Neural cell (in vitro differentiated cells): ENCODE results near the gene HOXC9. TPM values are rescaled to one million over a fixed set of nuclear protein-coding genes. Genes with fewer than 3 reads are reported as not detected.

Experiments
- H2AFZ ChIP-seq: fragments of 200-600, 300-800 bp; sonication (generic), shearing (Covaris generic); 2 replicates; pipeline ENCODE4 v1.6.0; 2014; ENCODE audit warnings: low read depth, mild to moderate bottlenecking, antibody characterized with exemption, low read length, moderate library complexity
- H3F3A ChIP-seq: fragments of 200-600 bp; shearing (Covaris generic); 2 replicates; pipeline ENCODE4 v1.6.1; 2016; ENCODE audit warnings: mild to moderate bottlenecking, moderate library complexity, mixed read lengths, antibody characterized with exemption, low read length; ENCODE audit not compliant: insufficient read depth, poor library complexity, severe bottlenecking
- H3K27ac ChIP-seq: fragments of 200-600, 300-800 bp; sonication (generic), shearing (Covaris generic); 2 replicates; pipeline ENCODE4 v1.5.1; 2014; ENCODE audit warnings: mild to moderate bottlenecking, low read length, moderate library complexity
- H3K27me3 ChIP-seq: fragments of 300-800, 200-600 bp; sonication (generic), shearing (Covaris generic); 2 replicates; pipeline ENCODE4 v1.6.0; 2014; ENCODE audit warnings: mild to moderate bottlenecking, low read depth, low read length, moderate library complexity; ENCODE audit not compliant: insufficient read depth
- H3K36me3 ChIP-seq: fragments of 300-800, 200-600 bp; sonication (generic), shearing (Covaris generic); 2 replicates; pipeline ENCODE4 v1.5.1; 2014; ENCODE audit warnings: mild to moderate bottlenecking, antibody characterized with exemption, low read length, moderate library complexity; ENCODE audit not compliant: insufficient read depth
- H3K4me2 ChIP-seq: fragments of 300-800, 200-600 bp; sonication (generic), shearing (Covaris generic); 2 replicates; pipeline ENCODE4 v1.6.0; 2014; ENCODE audit warnings: mild to moderate bottlenecking, low read length
- H3K4me3 ChIP-seq: fragments of 300-800, 200-600 bp; sonication (generic), shearing (Covaris generic); 2 replicates; pipeline ENCODE4 v1.5.1; 2014; ENCODE audit warnings: mild to moderate bottlenecking, low read length, moderate library complexity
- H3K79me2 ChIP-seq: fragments of 200-600 bp; shearing (Covaris generic); replicated peaks from 2 replicates; pipeline ENCODE4 v1.6.0; 2014; ENCODE audit warnings: mild to moderate bottlenecking, low read length, moderate library complexity; ENCODE audit not compliant: insufficient read depth
- H3K9ac ChIP-seq: fragments of 300-800, 200-600 bp; sonication (generic), shearing (Covaris generic); 2 replicates; pipeline ENCODE4 v1.6.1; 2016; ENCODE audit warnings: mild to moderate bottlenecking, low read length, mixed read lengths
- H3K9me2 ChIP-seq: fragments of 200-600 bp; shearing (Covaris generic); 2 replicates; pipeline ENCODE4 v1.6.1; 2016; ENCODE audit warnings: mild to moderate bottlenecking, low read length, mixed read lengths; ENCODE audit not compliant: insufficient read depth
- H3K9me3 ChIP-seq: fragments of 200-600, 300-800 bp; sonication (generic), shearing (Covaris generic); 2 replicates; pipeline ENCODE4 v1.6.1; 2016; ENCODE audit warnings: mild to moderate bottlenecking, mixed run types, low read length, moderate library complexity, mixed read lengths
- H4K20me1 ChIP-seq: fragments of 200-600 bp; shearing (Covaris generic); 2 replicates; pipeline ENCODE4 v1.6.1; 2016; ENCODE audit warnings: mild to moderate bottlenecking, mixed run types; ENCODE audit not compliant: insufficient read depth
- CTCF ChIP-seq: fragments of 450-650 bp; IDR thresholded peaks from 2 replicates; pipeline ENCODE4 v1.5.1; 2014; ENCODE audit warnings: antibody characterized with exemption, mild to moderate bottlenecking, moderate library complexity; ENCODE audit not compliant: poor library complexity, severe bottlenecking
- EP300 ChIP-seq: fragments of 450-650 bp; conservative IDR thresholded peaks from 2 replicates; pipeline ENCODE4 v1.6.1; 2014; ENCODE audit warnings: antibody characterized with exemption, mild to moderate bottlenecking, moderate library complexity; ENCODE audit not compliant: poor library complexity, severe bottlenecking
- EZH2 ChIP-seq: fragments of 200-600, 300-800 bp; shearing (Covaris generic), sonication (generic); IDR thresholded peaks from 2 replicates; pipeline ENCODE4 v1.6.1; 2014; ENCODE audit warnings: antibody characterized with exemption, low read length, borderline replicate concordance, mild to moderate bottlenecking; ENCODE audit not compliant: insufficient read depth, poor library complexity, severe bottlenecking
- MXI1 ChIP-seq: fragments of 450-650 bp; conservative IDR thresholded peaks from 2 replicates; pipeline ENCODE4 v1.6.1; 2014; ENCODE audit warnings: antibody characterized with exemption, mild to moderate bottlenecking; ENCODE audit not compliant: poor library complexity, severe bottlenecking
- POLR2AphosphoS5 ChIP-seq: IDR thresholded peaks from 2 replicates; pipeline ENCODE4 v1.6.1; 2012
- RAD21 ChIP-seq: fragments of 450-650 bp; conservative IDR thresholded peaks from 2 replicates; pipeline ENCODE4 v1.6.1; 2014; ENCODE audit warnings: antibody characterized with exemption, mild to moderate bottlenecking, moderate library complexity
- SMC3 ChIP-seq: fragments of 450-650 bp; conservative IDR thresholded peaks from 2 replicates; pipeline ENCODE4 v1.6.1; 2014; ENCODE audit warnings: antibody characterized with exemption, mild to moderate bottlenecking, moderate library complexity; ENCODE audit not compliant: poor library complexity
- TAF1 ChIP-seq: IDR thresholded peaks from 2 replicates; pipeline ENCODE4 v1.6.1; 2012; ENCODE audit warnings: low read depth
- polyA plus RNA-seq: library from polyadenylated mRNA; depleted of rRNA; stranded (reverse); fragments of >200 nt; gene quantifications from 2 replicates; pipeline ENCODE4 v1.2.3, GENCODE V29; 2014
- TF ChIP-seq, protein P1 (sequence below): IDR thresholded peaks from 2 replicates; pipeline ENCODE4 v1.6.1; 2012; ENCODE audit warnings: borderline replicate concordance

The HOXC9 gene
- polyA plus RNA-seq, 1 donor from 2014 or later, result not detected

- no peaks in the 10 kb centered on the region for H3K9me2 ChIP-seq
- no peak overlapping the region for H3K27ac ChIP-seq
- no peaks in the 10 kb centered on the region for H4K20me1 ChIP-seq
- no peaks in the 10 kb centered on the region for H3F3A ChIP-seq
- H3K9me3 ChIP-seq, result no peaks in the 10 kb centered on the region
- H3K79me2 ChIP-seq, result no peaks in the 10 kb centered on the region
- H3K4me3 ChIP-seq, result no peak overlapping the region
- no peak for TF ChIP-seq TAF1
- TF ChIP-seq EP300, result no peak
- TF ChIP-seq RAD21, result no peak
- TF ChIP-seq EZH2, result no peak
- TF ChIP-seq MXI1, result no peak
- TF ChIP-seq SMC3, result no peak
- no peak for TF ChIP-seq POLR2AphosphoS5
- TF ChIP-seq CTCF, result no peak
- TF ChIP-seq, protein P1, sequence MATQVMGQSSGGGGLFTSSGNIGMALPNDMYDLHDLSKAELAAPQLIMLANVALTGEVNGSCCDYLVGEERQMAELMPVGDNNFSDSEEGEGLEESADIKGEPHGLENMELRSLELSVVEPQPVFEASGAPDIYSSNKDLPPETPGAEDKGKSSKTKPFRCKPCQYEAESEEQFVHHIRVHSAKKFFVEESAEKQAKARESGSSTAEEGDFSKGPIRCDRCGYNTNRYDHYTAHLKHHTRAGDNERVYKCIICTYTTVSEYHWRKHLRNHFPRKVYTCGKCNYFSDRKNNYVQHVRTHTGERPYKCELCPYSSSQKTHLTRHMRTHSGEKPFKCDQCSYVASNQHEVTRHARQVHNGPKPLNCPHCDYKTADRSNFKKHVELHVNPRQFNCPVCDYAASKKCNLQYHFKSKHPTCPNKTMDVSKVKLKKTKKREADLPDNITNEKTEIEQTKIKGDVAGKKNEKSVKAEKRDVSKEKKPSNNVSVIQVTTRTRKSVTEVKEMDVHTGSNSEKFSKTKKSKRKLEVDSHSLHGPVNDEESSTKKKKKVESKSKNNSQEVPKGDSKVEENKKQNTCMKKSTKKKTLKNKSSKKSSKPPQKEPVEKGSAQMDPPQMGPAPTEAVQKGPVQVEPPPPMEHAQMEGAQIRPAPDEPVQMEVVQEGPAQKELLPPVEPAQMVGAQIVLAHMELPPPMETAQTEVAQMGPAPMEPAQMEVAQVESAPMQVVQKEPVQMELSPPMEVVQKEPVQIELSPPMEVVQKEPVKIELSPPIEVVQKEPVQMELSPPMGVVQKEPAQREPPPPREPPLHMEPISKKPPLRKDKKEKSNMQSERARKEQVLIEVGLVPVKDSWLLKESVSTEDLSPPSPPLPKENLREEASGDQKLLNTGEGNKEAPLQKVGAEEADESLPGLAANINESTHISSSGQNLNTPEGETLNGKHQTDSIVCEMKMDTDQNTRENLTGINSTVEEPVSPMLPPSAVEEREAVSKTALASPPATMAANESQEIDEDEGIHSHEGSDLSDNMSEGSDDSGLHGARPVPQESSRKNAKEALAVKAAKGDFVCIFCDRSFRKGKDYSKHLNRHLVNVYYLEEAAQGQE, result no peak
- H3K36me3 ChIP-seq, result no peaks in the 10 kb centered on the region
- H3K9ac ChIP-seq, result no peak overlapping the region
- H3K4me2 ChIP-seq, result no peak overlapping the region
- H3K27me3 ChIP-seq, result peaks cover 99% of the 10 kb centered on the region
- no peak overlapping the region for H2AFZ ChIP-seq
These were observed 37.7 kb downstream of the HOXC9 start for GRCh38 chr12:54037360-54038283.

GRCh38 chr12:54038284-54038870 is 38.4 kb downstream of the HOXC9 start:
- Histone ChIP-seq H3K4me3 (no peak overlapping the region), H3K9me2 (no peaks in the 10 kb centered on the region), H3K4me2 (no peak overlapping the region), H2AFZ (no peak overlapping the region), H3K27me3 (peaks cover 99% of the 10 kb centered on the region), H3K36me3 (no peaks in the 10 kb centered on the region), H3K27ac (no peak overlapping the region), H3F3A (no peaks in the 10 kb centered on the region), H3K9me3 (no peaks in the 10 kb centered on the region), H4K20me1 (no peaks in the 10 kb centered on the region), H3K9ac (no peak overlapping the region), H3K79me2 (no peaks in the 10 kb centered on the region)
- TF ChIP-seq TAF1 (no peak), EP300 (no peak), RAD21 (no peak), EZH2 (no peak), CTCF (no peak), POLR2AphosphoS5 (no peak), MXI1 (no peak), SMC3 (no peak)
- TF ChIP-seq, protein P1, result no peak
